ENCODE results near the gene CST2. TPM values are rescaled to one million over a fixed set of nuclear protein-coding genes. Genes with fewer than 3 reads are reported as not detected.
"Not testable (repeated sequence)": the region's sequence is repeated elsewhere in the genome, so short reads cannot be mapped to it uniquely, and the experiment has no call there.

The CST2 gene
- total and polyA plus RNA-seq, 3 experiments from 2014 or later: not detected

DNA sequence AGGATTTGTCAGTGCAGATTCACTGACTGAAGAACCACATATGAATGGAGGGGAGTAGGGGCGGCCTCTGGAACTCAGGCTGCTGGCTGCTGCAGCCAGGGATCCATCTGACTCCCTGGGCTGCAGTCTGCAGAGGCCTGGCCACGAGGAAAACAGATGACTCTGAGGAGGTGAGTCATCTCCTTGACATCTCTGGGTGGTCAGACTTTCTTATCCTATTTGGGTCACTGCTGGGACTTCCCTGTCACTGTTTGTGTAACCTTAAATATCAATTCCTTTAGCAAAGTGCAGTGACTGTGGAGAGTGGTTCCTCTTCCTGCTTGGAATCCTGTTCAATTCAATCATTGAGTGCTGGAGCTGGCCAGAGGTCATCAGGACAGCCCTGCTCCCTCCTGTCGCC, 5.4 kb upstream of the CST2 start:
- H3K4me3 Mint-ChIP-seq: not testable (repeated sequence)

DNA sequence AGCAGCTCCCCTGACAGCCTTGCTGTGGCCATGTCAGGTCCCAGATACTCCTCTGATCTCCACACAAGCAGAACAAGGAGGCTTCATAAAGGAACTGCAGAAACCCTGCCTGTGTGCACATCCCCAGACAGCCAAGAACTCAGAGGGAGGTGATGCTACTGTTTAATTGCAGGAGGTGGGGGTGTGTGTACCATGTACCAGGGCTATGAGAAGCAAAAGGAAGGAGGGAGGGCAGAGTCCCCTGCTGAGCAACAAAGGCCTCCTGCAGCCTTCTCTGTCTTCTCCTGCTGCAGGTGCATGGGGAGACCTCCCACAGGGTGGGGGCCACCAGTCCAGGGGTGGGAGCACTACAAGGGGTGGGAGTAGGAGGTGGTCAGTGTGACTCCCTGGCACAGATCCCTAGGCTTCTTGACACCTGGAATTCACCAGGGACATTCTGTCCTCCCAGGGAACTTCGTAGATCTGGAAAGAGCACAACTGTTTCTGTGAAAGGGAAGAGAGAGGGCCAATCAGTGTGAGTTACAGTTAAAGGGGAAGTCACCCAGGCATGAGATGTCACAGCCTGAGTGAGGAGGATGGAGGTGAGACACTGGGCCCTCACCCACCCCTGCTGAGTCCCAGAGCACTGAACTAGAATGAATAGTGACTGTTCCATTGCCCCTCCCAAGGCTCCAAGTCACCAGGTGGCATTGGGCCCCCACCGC, 2.8 kb downstream of the CST2 start:
- Histone ChIP-seq H3K4me1 (ENCODE audit: insufficient read depth, low read length) (no peaks in the 10 kb centered on the region), H3K9me3 (ENCODE audit: low read length) (no peaks in the 10 kb centered on the region), H3K27me3 (ENCODE audit: insufficient read depth, low read length, poor library complexity, severe bottlenecking) (no peaks in the 10 kb centered on the region), H3K4me3 (ENCODE audit: low read length) (no peak overlapping the region), H3K27ac (ENCODE audit: low read depth, low read length) (no peak overlapping the region), H3K36me3 (ENCODE audit: insufficient read depth, low read length) (no peaks in the 10 kb centered on the region)
- Mint-ChIP-seq H3K4me3 (no peak overlapping the region), H3K27me3 (peaks cover 3 to 10% of the 10 kb centered on the region in 2 donors), H3K4me1 (no peaks in the 10 kb centered on the region), H3K27ac (no peak overlapping the region), H3K36me3 (no peaks in the 10 kb centered on the region), H3K9me3 (no peaks in the 10 kb centered on the region)
- DNase-seq: no peak
- CTCF ChIA-PET: no interaction called here
- POLR2A ChIA-PET: no interaction called here

More for the DNA sequence above, 5.4 kb upstream of the CST2 start:
- peaks cover 14 to 31% of the 10 kb centered on the region in 2 donors for H3K27me3 Mint-ChIP-seq
- H3K27ac ChIP-seq (ENCODE audit: low read depth, low read length); H3K4me1 ChIP-seq (ENCODE audit: insufficient read depth, low read length); H3K27me3 ChIP-seq (ENCODE audit: insufficient read depth, low read length, poor library complexity, severe bottlenecking); H3K27ac Mint-ChIP-seq; H3K4me1 Mint-ChIP-seq; H3K36me3 Mint-ChIP-seq; H3K9me3 ChIP-seq (ENCODE audit: low read length); H3K9me3 Mint-ChIP-seq; H3K36me3 ChIP-seq (ENCODE audit: insufficient read depth, low read length); H3K4me3 ChIP-seq (ENCODE audit: low read length); DNase-seq; CTCF ChIA-PET; POLR2A ChIA-PET: not testable (repeated sequence)

- H3K27ac Mint-ChIP-seq: no peak overlapping the region
- H3K9me3 ChIP-seq (ENCODE audit: low read length): no peaks in the 10 kb centered on the region
Observed at GRCh38 chr20:23823111-23823510, 3.4 kb downstream of the CST2 start.

DNA sequence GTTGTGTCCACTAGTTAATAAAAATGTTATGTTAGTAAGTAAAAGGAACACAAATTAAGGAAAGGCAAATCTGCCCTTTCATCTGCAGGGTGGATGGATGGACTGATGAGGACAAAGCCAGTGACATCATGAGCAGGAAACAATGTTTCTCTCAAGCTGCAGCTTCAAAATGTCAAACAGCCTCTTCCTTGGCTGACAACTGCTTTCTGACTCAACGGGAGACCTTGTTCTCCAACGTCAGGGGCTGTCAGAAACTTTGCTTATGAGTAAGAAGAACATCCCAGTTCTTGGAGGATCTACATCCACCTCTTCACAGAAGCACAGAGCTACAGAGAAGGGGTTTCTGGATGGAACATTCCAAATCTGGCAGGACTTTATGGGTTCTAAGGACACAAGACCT, 6.0 kb downstream of the CST2 start:
- no peaks in the 10 kb centered on the region for H3K4me1 ChIP-seq (ENCODE audit: insufficient read depth, low read length)
- Mint-ChIP-seq H3K4me3 (no peak overlapping the region), H3K27ac (no peak overlapping the region), H3K27me3 (peaks cover 0 to 6% of the 10 kb centered on the region in 2 donors), H3K36me3 (no peaks in the 10 kb centered on the region), H3K4me1 (no peaks in the 10 kb centered on the region), H3K9me3 (no peaks in the 10 kb centered on the region)
- H3K27ac ChIP-seq (ENCODE audit: low read depth, low read length): no peak overlapping the region
- no peak overlapping the region for H3K4me3 ChIP-seq (ENCODE audit: low read length)
- no peak for DNase-seq
- H3K36me3 ChIP-seq (ENCODE audit: insufficient read depth, low read length): no peaks in the 10 kb centered on the region
- H3K27me3 ChIP-seq (ENCODE audit: insufficient read depth, low read length, poor library complexity, severe bottlenecking): no peaks in the 10 kb centered on the region
- H3K9me3 ChIP-seq (ENCODE audit: low read length): no peaks in the 10 kb centered on the region
- ChIA-PET CTCF (no interaction called here), POLR2A (no interaction called here)

More at GRCh38 chr20:23823111-23823510, 3.4 kb downstream of the CST2 start:
- no peaks in the 10 kb centered on the region for H3K36me3 ChIP-seq (ENCODE audit: insufficient read depth, low read length)
- Mint-ChIP-seq H3K27me3 (peaks cover 3 to 8% of the 10 kb centered on the region in 2 donors), H3K36me3 (no peaks in the 10 kb centered on the region), H3K9me3 (no peaks in the 10 kb centered on the region), H3K4me1 (no peaks in the 10 kb centered on the region), H3K4me3 (no peak overlapping the region)
- H3K4me1 ChIP-seq (ENCODE audit: insufficient read depth, low read length): no peaks in the 10 kb centered on the region
- CTCF ChIA-PET: no interaction called here
- POLR2A ChIA-PET: no interaction called here
- DNase-seq: no peak
- no peaks in the 10 kb centered on the region for H3K27me3 ChIP-seq (ENCODE audit: insufficient read depth, low read length, poor library complexity, severe bottlenecking)
- no peak overlapping the region for H3K4me3 ChIP-seq (ENCODE audit: low read length)
- H3K27ac ChIP-seq (ENCODE audit: low read depth, low read length): no peak overlapping the region

DNA sequence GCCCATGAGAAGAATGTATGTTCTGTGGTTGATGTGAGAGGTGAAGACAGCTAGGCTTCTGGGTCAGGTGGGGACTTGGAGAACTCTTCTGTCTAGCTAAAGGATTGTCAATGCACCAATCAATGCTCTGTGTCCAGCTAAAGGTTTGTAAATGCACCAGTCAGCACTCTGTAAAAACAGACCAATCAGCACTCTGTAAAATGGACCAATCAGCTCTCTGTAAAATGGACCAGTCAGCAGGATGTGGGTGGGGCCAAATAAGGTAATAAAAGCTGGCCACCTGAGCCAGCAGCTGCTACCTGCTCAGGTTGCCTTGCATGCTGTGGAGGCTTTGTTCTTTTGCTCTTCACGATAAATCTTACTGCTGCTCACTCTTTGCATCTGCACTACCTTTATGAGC, 15.0 kb downstream of the CST2 start:
- H3K27me3 ChIP-seq (ENCODE audit: insufficient read depth, low read length, poor library complexity, severe bottlenecking); H3K36me3 Mint-ChIP-seq; POLR2A ChIA-PET; H3K4me1 ChIP-seq (ENCODE audit: insufficient read depth, low read length); H3K36me3 ChIP-seq (ENCODE audit: insufficient read depth, low read length); H3K9me3 Mint-ChIP-seq; CTCF ChIA-PET; H3K27ac Mint-ChIP-seq; DNase-seq; H3K4me3 ChIP-seq (ENCODE audit: low read length); H3K9me3 ChIP-seq (ENCODE audit: low read length); H3K27ac ChIP-seq (ENCODE audit: low read depth, low read length); H3K4me3 Mint-ChIP-seq; H3K4me1 Mint-ChIP-seq: not testable (repeated sequence)
- H3K27me3 Mint-ChIP-seq: peaks cover 2 to 31% of the 10 kb centered on the region in 2 donors

GRCh38 chr20:23810349-23810748, 16.2 kb downstream of the CST2 start:
- H3K4me1 ChIP-seq (ENCODE audit: insufficient read depth, low read length); H3K4me1 Mint-ChIP-seq; DNase-seq; H3K27me3 ChIP-seq (ENCODE audit: insufficient read depth, low read length, poor library complexity, severe bottlenecking); H3K4me3 Mint-ChIP-seq; H3K9me3 Mint-ChIP-seq; H3K36me3 ChIP-seq (ENCODE audit: insufficient read depth, low read length); H3K27ac Mint-ChIP-seq; H3K36me3 Mint-ChIP-seq; H3K4me3 ChIP-seq (ENCODE audit: low read length); POLR2A ChIA-PET; H3K27ac ChIP-seq (ENCODE audit: low read depth, low read length); H3K9me3 ChIP-seq (ENCODE audit: low read length); CTCF ChIA-PET: not testable (repeated sequence)
- H3K27me3 Mint-ChIP-seq: peaks cover 4 to 36% of the 10 kb centered on the region in 2 donors

- Mint-ChIP-seq H3K9me3 (no peaks in the 10 kb centered on the region), H3K4me1 (no peaks in the 10 kb centered on the region), H3K4me3 (no peak overlapping the region), H3K27ac (no peak overlapping the region), H3K36me3 (no peaks in the 10 kb centered on the region), H3K27me3 (peaks cover 7% of the 10 kb centered on the region in 2 donors)
- Histone ChIP-seq H3K4me1 (ENCODE audit: insufficient read depth, low read length) (no peaks in the 10 kb centered on the region), H3K36me3 (ENCODE audit: insufficient read depth, low read length) (no peaks in the 10 kb centered on the region), H3K27ac (ENCODE audit: low read depth, low read length) (no peak overlapping the region), H3K4me3 (ENCODE audit: low read length) (no peak overlapping the region), H3K27me3 (ENCODE audit: insufficient read depth, low read length, poor library complexity, severe bottlenecking) (no peaks in the 10 kb centered on the region), H3K9me3 (ENCODE audit: low read length) (no peaks in the 10 kb centered on the region)
- ChIA-PET POLR2A (no interaction called here), CTCF (no interaction called here)
- DNase-seq: no peak
Observed at GRCh38 chr20:23800865-23801264, 25.7 kb downstream of the CST2 start.

- H3K4me3 Mint-ChIP-seq; H3K9me3 Mint-ChIP-seq; H3K4me3 ChIP-seq (ENCODE audit: low read length); CTCF ChIA-PET; H3K27ac Mint-ChIP-seq; H3K27me3 Mint-ChIP-seq; H3K4me1 ChIP-seq (ENCODE audit: insufficient read depth, low read length); H3K27ac ChIP-seq (ENCODE audit: low read depth, low read length); H3K9me3 ChIP-seq (ENCODE audit: low read length); H3K36me3 ChIP-seq (ENCODE audit: insufficient read depth, low read length); POLR2A ChIA-PET; H3K36me3 Mint-ChIP-seq; H3K4me1 Mint-ChIP-seq; H3K27me3 ChIP-seq (ENCODE audit: insufficient read depth, low read length, poor library complexity, severe bottlenecking): not testable (repeated sequence)
- DNase-seq: peak in 1 of 5 donors; percentile 9
Observed at GRCh38 chr20:23799216-23799847, 27.2 kb downstream of the CST2 start.
